DOHH2 (cell line): ENCODE data around the gene WDR27.

Experiments
- H3F3A ChIP-seq: fragments of 200-600 bp; sonication (generic), shearing (Covaris generic); 2 replicates; pipeline ENCODE4 v1.6.0; 2016; ENCODE audit warnings: antibody characterized with exemption, mild to moderate bottlenecking; ENCODE audit not compliant: control insufficient read depth, insufficient read depth
- H3K27ac ChIP-seq: fragments of 200-600 bp; sonication (generic); 2 replicates; pipeline ENCODE4 v1.5.1; 2014; ENCODE audit warnings: low read depth, mild to moderate bottlenecking, low read length, moderate library complexity
- H3K27me3 ChIP-seq: fragments of 200-600 bp; sonication (generic); 2 replicates; pipeline ENCODE4 v1.6.1; 2014; ENCODE audit warnings: mild to moderate bottlenecking, low read length, mixed read lengths; ENCODE audit not compliant: control insufficient read depth
- H3K36me3 ChIP-seq: fragments of 200-600 bp; sonication (generic); 2 replicates; pipeline ENCODE4 v1.6.1; 2014; ENCODE audit warnings: mild to moderate bottlenecking, low read length, moderate library complexity, mixed read lengths; ENCODE audit not compliant: control insufficient read depth
- H3K4me1 ChIP-seq: fragments of 200-600 bp; sonication (generic); 2 replicates; pipeline ENCODE4 v1.6.1; 2014; ENCODE audit warnings: mild to moderate bottlenecking, low read length, mixed read lengths; ENCODE audit not compliant: control insufficient read depth
- H3K4me2 ChIP-seq: fragments of 200-600 bp; sonication (generic); 2 replicates; pipeline ENCODE4 v1.6.0; 2014; ENCODE audit warnings: mild to moderate bottlenecking, low read length, moderate library complexity
- H3K4me3 ChIP-seq: fragments of 200-600 bp; sonication (generic); 2 replicates; pipeline ENCODE4 v1.5.1; 2014; ENCODE audit warnings: mild to moderate bottlenecking, low read length, mixed read lengths
- H3K79me2 ChIP-seq: fragments of 200-600 bp; sonication (generic); 2 replicates; pipeline ENCODE4 v1.6.1; 2014; ENCODE audit warnings: mild to moderate bottlenecking, low read length, mixed read lengths; ENCODE audit not compliant: control insufficient read depth
- H3K9me2 ChIP-seq: fragments of 200-600 bp; sonication (generic); replicated peaks from 2 replicates; pipeline ENCODE4 v1.6.1; 2014; ENCODE audit warnings: mild to moderate bottlenecking, low read length, mixed read lengths; ENCODE audit not compliant: control insufficient read depth
- H3K9me3 ChIP-seq: fragments of 200-600 bp; sonication (generic); 2 replicates; pipeline ENCODE4 v1.6.1; 2014; ENCODE audit warnings: antibody characterized with exemption, low read length, mixed read lengths; ENCODE audit not compliant: control insufficient read depth, insufficient read depth
- H4K20me1 ChIP-seq: fragments of 200-600 bp; sonication (generic); 2 replicates; pipeline ENCODE4 v1.6.0; 2014; ENCODE audit warnings: low read depth, mild to moderate bottlenecking, antibody characterized with exemption, low read length, moderate library complexity; ENCODE audit not compliant: control insufficient read depth, insufficient read depth
- CTCF ChIP-seq: fragments of 200-600 bp; sonication (generic); IDR thresholded peaks from one replicate; pipeline ENCODE4 v1.5.1; 2014; ENCODE audit warnings: antibody characterized with exemption, mild to moderate bottlenecking, low read depth, low read length; ENCODE audit not compliant: poor library complexity, severe bottlenecking
- EZH2phosphoT487 ChIP-seq: fragments of 200-600 bp; sonication (generic); IDR thresholded peaks from 2 replicates; pipeline ENCODE4 v1.6.1; 2017; ENCODE audit warnings: borderline replicate concordance, mild to moderate bottlenecking, antibody characterized with exemption, low read length, moderate library complexity, mixed read lengths

The WDR27 gene

GRCh38 chr6:169427856-169428255 lies 274.0 kb downstream of the WDR27 start:
- Histone ChIP-seq H3K27ac (no peak overlapping the region), H3F3A (no peaks in the 10 kb centered on the region), H4K20me1 (no peaks in the 10 kb centered on the region), H3K4me1 (no peaks in the 10 kb centered on the region), H3K36me3 (no peaks in the 10 kb centered on the region), H3K79me2 (no peaks in the 10 kb centered on the region), H3K4me2 (no peak overlapping the region), H3K9me3 (peaks cover 12% of the 10 kb centered on the region; the same call in 1 of the 2 replicates), H3K4me3 (no peak overlapping the region), H3K9me2 (no peaks in the 10 kb centered on the region), H3K27me3 (no peaks in the 10 kb centered on the region)
- TF ChIP-seq EZH2phosphoT487 = no peak
- TF ChIP-seq CTCF = no peak

GRCh38 chr6:169426611-169427010 lies 275.2 kb downstream of the WDR27 start:
- Histone ChIP-seq H3K27me3 (no peaks in the 10 kb centered on the region), H3K36me3 (no peaks in the 10 kb centered on the region), H4K20me1 (no peaks in the 10 kb centered on the region), H3K9me2 (no peaks in the 10 kb centered on the region), H3K79me2 (no peaks in the 10 kb centered on the region), H3F3A (no peaks in the 10 kb centered on the region), H3K4me1 (no peaks in the 10 kb centered on the region), H3K27ac (no peak overlapping the region), H3K4me2 (no peak overlapping the region), H3K9me3 (peaks cover 12% of the 10 kb centered on the region; the same call in 1 of the 2 replicates), H3K4me3 (no peak overlapping the region)
- TF ChIP-seq CTCF (no peak), EZH2phosphoT487 (no peak)

- Histone ChIP-seq H3K9me2 (no peaks in the 10 kb centered on the region), H3K4me1 (no peaks in the 10 kb centered on the region), H3K4me2 (no peak overlapping the region), H3K36me3 (no peaks in the 10 kb centered on the region), H4K20me1 (no peaks in the 10 kb centered on the region), H3K4me3 (no peak overlapping the region), H3K27ac (no peak overlapping the region), H3K9me3 (peaks cover 12% of the 10 kb centered on the region; the same call in 1 of the 2 replicates), H3F3A (no peaks in the 10 kb centered on the region), H3K79me2 (no peaks in the 10 kb centered on the region), H3K27me3 (no peaks in the 10 kb centered on the region)
- TF ChIP-seq CTCF (no peak), EZH2phosphoT487 (no peak)
Measured at GRCh38 chr6:169425628-169426370, 276.0 kb downstream of the WDR27 start.
